HG03103 (cell line): ENCODE results near the gene IL36RN.

ENCODE experiments used
- ATAC-seq: cut with Tn5 transposase; IDR thresholded peaks from one replicate; pipeline ENCODE4 v1.9.1; 2021; ENCODE audit warnings: low read depth; ENCODE audit not compliant: unreplicated experiment

IL36RN gene

DNA sequence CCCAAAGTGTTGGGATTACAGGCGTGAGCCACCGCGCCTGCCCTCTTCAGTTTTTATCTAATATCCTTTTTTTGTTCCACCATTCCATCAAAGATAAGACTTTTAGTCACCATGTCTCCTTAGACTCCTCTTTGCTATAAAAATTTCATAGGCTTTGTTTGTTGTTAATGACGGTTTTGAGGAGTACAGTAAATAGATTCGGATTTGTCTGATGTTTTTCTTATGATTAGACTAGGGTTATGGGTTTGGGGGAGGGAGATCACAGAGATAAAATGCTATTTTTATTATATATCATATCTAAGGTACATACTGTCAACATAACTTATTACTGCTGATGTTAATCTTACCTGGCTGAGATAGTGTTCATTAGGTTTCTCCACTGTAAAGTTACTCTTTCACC, 12.5 kb upstream of the IL36RN start:
- no peak for ATAC-seq

DNA sequence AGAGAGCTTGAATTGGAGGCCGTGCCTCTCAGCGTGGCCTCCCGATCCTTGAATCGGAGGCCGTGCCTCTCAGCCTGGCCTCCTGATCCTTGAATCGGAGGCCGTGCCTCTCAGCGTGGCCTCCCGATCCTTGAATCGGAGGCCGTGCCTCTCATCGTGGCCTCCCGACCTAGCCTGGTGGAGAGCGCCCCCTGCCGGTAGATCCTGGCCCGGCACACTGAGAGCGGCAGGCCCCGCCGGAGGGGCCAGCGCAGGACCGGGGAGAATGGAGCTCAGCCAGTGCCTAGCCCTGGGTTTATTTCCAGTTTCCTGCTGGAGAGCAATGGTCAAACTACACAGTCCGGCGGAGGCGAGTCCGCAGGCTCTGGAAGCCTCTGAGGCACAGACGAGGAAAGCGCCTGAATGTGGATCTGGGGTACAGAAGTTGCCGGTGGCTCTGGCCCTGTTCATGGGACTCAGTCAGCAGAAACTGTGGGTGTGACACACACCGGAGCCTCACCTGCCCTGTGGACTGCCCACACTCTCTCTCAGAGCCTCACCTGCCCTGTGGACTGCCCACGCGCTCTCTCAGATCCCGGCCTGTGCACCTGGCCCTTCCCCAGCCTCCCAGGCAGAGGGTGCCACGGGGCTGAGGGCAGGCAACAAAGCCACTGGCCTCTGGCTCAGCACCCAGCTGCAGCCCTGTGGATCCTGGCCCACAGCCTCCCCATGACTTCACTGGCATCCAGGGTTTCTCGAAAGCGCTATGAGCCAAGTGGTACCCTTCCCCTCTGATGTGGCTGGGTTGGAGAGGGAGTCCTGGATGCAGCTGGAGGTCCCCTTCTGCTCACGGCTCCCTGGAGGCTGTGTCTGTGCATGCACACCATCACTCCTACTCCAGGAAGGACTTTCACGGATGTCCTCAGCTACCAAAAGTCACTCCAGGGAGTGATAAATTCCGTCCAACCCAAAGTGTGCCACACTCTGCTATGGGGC, 7.8 kb upstream of the IL36RN start:
- no peak for ATAC-seq

DNA sequence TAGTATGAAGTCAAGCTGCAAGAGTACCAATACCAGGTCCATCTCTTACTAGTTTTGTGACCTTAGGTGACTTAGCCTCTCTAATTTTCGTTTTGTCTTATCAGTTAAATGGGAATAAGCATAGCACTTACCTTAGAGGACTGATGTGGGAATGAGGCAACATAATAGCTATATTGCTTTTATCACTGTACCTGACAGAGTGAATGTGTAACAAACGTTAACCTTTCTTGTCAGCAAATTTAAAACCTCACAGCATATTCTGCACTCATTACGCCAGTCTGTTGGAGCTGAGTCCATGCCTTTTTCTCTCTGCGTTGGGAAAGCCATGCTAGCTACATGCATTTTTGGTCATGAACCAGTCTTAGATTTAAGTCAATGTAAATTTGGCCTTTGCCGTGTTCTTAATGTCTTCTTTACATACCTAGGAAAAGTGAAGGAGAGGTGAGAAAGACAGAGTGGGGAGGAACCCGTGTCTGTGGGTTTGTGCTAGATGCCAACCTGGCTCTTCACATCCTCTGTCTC, 6.5 kb upstream of the IL36RN start, which contains the start of gene IL36B:
IL36B (minus strand) TSS at position 472 of the 522 bp plus-strand sequence.
- ATAC-seq, result no peak

DNA sequence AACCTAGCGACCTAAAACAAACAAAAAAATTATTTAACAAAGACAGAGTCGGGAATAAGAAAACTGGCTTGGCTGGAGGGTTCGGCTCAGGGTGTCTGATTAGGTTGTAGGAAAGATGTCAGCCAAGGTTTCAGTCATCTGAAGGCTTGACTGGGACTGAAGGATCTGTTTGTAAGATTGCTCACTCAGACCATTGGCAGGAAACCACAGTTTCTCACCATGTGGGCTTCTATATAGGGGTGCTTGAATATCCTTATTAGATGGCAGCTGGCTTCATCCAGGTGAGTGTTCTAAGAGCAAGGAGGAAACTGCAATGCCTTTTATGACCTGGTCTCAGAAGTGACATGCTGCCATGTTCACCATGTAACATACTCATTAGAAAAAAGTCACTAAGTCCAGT, 5.3 kb upstream of the IL36RN start:
- ATAC-seq, result no peak

DNA sequence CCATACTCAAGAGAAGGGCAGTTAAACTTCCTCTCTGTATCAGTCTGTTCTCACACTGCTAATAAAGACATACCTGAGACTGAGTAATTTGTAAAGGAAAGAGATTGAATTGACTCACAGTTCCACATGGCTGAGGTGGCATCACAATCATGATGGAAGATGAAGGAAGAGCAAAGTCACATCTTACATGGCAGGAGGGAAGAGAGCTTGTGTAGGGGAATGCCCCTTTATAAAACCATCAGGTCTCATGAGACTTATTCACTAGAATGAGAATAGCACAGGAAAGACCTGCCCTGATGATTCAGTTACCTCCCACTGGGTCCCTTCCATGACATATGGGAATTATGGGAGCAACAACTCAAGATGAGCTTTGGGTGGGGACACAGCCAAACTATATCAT, 4.9 kb upstream of the IL36RN start:
- no peak for ATAC-seq

DNA sequence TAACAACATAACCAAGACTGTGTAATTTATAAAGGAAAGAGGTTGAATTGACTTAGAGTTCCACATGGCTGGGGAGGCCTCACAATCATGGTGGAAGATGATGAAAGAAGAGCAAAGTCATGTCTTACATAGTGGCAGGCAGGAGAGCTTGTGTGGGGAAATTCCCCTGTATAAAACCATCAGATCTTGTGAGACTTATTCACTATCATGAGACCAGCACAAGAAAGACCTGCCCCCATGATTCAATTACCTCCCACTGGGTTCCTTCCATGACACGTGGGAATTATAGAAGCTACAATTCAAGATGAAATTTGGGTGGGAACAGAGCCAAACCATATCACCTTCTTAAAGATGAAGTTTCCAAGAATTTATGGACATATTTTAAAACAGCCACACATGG, 2.5 kb upstream of the IL36RN start:
- ATAC-seq, result no peak

DNA sequence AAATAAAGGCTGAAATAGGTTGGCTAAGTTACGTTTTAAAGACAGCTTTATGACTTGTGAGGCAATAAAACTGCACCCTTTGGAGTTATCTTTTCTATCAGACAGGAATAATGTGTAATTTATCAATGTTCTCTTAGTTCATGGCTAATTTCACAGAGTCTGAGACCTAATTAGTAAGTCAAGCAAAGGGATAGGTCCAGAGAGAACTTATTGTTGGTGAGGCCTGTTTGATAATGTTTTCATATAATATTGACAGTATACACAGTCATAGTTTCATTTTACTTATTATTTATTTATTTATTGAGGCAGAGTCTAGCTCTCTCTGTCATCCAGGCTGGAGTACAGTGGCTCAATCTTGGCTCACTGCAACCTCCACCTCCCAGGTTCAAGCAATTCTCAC, 1.9 kb upstream of the IL36RN start:
- no peak for ATAC-seq

DNA sequence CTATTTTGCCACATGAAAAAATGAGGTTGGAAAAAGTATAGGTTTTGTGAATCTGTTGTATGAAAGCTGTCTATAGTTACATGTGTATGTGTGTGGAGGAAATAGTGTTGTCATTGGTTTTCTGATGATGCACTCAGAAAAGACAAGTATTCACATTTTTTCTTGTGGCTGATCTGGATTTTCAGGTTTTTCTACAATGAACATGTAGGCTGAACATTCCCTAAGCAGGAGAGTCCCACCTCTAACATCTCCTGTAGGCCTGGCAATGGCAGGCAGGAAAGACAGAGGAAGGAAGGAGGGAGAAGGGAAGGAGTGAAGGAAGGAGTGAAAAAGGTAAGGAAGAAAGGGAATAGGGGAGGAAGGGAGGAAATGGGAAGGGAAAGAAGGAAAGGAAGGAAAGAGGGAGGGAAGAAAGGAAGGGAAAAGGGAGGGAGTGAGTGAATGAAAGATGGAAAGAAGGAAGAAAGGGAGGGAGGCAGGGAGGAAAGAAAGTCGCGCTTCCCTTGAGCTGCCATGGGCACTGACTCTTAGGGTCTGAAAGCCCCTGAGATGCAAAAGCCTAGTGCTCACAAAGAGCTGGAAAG, 495 bp upstream of the IL36RN start:
- ATAC-seq, result no peak

DNA sequence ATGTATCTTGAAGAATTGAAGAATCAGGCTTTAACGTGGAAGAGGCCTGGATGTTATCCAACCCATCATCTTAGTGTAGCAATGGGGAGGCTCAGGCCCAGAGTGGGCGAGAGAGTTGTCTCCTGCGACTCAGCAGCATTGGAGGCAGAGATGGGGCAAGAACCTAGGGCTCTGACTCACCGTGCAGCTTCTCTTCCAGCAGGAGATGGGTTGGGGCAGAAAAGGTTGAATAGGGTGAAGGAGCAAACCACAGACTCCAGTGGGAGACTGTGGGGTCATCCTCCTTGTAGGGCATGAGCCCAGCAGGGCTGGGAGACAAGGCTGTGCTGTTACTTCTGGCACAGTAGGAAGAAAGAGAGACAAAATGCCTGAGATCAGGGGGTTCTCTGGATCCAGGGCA, 1.4 kb downstream of the IL36RN start:
- ATAC-seq, result no peak

DNA sequence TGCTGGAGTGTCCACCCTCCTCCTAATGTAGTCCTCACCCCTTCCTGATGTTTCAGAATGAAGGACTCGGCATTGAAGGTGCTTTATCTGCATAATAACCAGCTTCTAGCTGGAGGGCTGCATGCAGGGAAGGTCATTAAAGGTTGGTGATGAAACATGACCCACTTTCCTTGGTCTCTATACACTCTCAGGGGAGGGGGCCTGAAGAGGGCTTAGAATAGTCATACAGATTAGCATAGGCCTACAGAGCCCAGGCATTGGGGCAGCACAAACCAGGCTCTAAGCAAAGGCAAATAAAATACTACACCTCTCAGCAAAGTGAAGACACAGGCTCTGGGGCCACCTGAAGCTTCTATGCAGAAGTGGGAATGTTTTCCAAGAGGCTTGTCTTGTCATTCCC, 1.8 kb downstream of the IL36RN start:
- ATAC-seq, result no peak

DNA sequence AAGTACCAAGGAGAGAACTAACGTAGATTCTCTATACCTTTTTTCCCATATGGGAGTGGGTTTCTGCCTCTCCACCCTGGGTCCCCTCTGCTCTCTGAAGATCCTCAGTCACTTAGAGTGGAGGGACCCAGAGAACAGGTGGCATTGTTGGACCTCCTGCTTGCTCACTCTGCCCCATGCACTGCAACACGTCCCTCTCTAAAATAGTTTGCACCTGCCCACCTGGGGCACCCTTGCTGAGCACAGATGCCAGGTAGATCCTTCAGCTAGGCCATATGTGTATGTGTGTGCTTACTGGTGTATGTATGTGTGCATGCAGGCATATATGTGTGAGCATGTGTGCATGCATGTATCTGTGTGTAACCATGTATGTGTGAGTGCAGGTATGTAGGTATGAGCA, 2.2 kb downstream of the IL36RN start:
- no peak for ATAC-seq

DNA sequence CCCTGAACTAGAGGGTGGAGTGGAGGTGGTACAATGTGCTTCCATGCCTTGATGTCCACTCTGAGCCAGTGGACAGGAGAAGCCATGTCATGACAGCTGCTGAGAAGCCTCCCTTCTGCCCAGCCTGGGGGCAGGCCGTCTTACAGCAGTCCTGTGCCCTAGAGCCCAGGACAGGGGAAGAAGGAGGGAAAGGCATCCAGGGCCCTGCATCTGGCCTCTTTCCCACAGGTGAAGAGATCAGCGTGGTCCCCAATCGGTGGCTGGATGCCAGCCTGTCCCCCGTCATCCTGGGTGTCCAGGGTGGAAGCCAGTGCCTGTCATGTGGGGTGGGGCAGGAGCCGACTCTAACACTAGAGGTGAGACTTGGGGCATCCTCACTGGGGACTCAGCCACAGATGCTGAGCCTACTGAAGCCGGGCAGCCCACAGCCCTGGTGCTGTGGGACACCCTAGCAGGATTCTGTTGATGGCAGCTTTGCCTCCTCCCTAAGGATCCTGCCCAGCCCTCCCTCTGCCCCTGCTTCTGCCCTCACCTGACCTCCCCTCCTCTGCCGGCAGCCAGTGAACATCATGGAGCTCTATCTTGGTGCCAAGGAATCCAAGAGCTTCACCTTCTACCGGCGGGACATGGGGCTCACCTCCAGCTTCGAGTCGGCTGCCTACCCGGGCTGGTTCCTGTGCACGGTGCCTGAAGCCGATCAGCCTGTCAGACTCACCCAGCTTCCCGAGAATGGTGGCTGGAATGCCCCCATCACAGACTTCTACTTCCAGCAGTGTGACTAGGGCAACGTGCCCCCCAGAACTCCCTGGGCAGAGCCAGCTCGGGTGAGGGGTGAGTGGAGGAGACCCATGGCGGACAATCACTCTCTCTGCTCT, 3.1 kb downstream of the IL36RN start:
- ATAC-seq, result no peak

DNA sequence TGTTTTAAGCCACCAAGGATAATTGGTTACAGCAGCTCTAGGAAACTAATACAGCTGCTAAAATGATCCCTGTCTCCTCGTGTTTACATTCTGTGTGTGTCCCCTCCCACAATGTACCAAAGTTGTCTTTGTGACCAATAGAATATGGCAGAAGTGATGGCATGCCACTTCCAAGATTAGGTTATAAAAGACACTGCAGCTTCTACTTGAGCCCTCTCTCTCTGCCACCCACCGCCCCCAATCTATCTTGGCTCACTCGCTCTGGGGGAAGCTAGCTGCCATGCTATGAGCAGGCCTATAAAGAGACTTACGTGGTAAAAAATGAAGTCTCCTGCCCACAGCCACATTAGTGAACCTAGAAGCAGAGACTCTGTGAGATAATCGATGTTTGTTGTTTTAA, 5.3 kb downstream of the IL36RN start:
- ATAC-seq, result no peak

DNA sequence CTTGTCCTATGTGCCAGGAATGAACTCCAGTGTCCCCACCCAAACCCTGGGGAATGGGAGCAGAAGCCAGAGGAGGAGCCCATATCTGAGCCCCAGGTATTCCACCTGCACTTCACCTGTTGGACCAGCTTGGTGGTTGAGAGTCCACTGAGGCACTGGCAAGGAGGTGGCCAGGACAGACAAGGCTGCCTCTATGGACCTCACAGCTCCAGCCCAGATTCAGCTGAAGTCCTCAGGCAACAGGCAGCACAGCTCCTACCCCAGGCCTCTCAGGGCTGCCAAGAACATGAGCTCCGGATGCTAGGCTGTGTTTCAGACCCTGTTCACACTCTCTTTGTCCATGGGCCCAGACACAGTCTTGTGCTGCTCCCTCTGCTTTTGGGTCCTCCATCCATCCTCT, 5.9 kb downstream of the IL36RN start:
- no peak for ATAC-seq

DNA sequence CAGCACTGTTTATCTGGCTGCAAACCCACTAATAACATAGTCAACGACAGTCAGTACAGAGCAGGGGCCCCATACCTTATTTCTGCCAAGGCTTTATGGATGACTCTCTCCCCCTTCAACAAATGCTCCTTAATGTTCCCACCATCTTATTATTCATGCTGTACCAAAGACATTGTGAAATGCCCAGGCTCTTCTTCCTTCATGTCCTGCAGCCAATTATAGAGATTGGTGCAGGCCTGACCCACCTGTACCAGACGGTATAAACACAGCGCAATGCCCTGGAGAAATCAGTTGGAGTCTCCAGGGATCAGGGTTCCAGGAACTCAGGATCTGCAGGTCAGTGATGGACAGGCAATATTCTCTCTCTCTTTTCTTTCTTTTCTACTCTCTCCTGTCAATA, 8.7 kb downstream of the IL36RN start, which contains the start of gene IL1F10:
IL1F10 (plus strand) TSS at position 290 of the 400 bp plus-strand sequence. CDS start 4,769 bp downstream, outside the sequence.
- ATAC-seq, result no peak

DNA sequence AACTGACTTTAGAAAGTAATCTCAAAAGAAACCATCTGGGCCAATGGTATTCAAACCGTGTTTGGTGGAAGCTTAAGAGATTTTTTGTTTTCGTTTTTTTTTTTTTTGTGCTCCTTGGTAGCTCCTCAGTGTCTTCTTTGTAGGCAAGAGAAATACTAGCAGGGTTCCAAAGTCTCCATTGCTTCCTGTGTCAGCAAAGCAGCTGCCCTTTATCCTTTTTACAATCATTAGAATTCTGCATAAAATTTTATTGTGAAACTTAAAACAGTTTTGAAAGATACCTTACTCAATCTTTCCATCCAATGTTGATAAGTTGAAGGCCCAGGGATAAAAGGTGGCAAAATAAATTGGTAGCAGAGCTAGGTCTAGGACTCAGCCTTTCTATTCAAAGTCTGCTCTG, 9.3 kb downstream of the IL36RN start:
- no peak for ATAC-seq

DNA sequence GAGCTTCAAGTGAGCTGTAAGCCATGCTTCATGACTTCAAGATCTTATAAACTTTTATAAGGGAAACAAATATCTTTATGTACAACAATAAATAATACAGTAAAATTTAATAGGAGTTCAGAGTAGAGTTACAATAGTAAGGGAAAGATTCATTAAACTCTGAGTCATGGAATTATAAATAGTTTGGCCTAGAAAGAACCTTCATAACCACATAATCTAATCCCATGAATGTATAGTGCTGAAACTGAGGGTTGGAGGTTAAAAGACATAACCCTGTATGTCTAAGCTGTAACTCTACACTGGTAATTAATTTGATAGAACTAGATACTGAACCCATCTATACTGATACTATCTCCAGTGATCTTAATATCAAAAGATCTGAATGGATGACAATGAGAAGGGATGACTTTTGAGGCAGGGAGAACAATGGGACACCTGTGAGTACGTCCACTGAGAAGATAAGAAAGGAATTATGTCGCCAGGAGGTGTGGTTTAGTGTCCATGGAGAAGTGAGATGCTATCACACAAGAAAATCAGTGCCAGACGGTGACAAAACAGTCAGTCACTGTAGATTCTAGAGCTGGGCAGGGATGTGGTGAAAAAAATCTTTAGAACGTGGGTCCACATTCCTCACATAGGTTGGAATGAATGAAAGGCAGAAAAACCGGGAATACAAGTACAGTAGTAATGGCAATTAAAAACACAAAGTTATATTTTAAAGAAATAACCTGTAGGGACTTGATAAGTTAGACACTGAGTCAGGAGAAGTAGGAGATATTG, 9.9 kb downstream of the IL36RN start:
- ATAC-seq, result no peak

DNA sequence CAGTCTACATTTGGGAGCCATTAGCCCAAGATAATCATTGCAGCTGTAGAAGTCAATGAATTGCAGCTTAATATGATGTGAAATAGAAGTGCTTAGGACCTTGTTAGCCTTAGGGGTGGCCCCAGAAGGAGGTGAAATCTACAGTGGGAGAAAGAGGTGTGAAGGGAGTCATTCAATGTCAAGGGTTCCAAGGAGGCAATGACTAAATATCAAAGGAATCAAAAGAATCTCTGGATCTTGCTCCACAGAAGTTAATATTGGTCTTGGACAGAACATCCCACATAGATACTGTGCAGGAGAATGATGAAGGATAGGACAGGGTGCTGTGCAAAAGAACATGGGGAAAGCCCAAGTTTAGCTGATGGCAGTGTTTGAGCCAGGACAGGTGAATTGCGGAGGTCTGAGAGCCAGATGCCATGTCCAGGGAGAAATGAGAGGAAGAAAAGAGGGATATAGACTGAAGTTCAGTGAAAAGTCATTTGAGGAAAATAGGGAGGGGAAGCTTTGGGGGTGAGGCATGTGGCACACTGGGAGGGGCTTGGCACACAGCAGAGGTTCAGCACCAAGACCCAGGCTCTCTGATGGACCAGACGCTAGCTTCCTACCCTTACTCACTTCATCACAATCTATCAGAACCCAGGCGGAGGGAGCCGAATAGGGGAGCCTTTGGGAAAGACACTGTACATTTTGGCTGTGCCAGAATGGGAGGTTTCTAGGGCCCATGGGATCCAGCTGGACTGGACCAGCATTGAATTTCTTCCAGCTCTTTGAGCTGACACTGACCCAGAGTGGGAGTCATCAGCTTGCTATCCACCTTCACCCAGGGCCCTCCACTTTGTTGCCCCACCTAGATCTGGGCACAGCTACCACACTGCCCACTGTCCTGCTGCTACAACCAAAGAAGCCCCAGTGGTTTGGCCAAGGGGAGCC, 10.9 kb downstream of the IL36RN start:
- ATAC-seq, result no peak

DNA sequence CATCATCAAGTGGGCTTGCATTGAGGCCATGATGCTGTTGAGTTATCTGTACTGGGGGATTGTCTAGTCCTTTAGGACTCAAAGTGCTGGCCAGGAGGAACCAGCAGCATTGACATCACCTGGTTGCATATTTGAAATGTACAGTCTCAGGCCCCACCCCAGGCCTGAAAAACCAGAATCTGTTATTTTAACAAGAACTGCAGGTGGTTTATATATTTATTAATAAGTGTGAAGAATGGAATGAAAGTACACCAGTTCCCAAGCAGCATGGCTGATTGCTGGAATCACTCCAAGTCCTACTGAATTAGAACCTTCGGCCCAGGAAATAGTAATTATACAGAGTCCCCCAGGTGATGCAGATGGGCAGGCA, 11.6 kb downstream of the IL36RN start:
- no peak for ATAC-seq
